SH-SY5Y (cell line): Measurements from ENCODE around the gene ADAMTS10.

Experiments
- GATA2 ChIP-seq: IDR thresholded peaks from 2 replicates; pipeline ENCODE4 v1.6.1; 2011; ENCODE audit warnings: mild to moderate bottlenecking, low read depth, low read length
- GATA3 ChIP-seq: IDR thresholded peaks from 2 replicates; pipeline ENCODE4 v1.6.1; 2011; ENCODE audit warnings: low read depth, mild to moderate bottlenecking, low read length, moderate library complexity

DNA sequence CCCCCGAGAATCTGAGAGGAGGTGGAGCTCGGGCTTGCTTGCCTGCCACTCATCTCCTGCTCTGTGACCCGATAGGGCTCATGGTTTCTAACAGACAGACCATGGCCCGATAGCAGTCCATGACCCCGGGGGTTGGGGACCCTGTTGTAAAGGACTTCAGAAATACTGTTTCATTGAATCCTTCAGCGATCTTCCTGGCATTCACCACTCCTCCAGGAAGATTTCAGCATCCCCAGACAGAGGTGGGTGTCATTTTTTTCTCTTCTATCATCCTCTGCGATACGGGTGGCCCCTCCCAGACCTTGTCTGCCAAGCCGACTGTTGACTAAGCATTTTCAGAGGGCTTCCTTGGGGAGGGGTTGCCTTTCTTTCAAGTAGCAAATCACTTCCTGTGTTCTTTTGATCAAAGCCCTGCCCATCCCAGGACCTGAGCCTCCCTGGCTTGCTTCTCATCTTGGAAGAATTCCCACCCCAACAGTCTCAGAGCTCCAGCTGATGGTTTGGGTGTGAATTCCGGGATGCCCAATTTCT lies 35.0 kb downstream of the ADAMTS10 start:
- TF ChIP-seq GATA2 (no peak), GATA3 (no peak)
